GM18502 (cell line): ENCODE measurements around the gene KMT2D.
"Not testable (repeated sequence)": the region's sequence is repeated elsewhere in the genome, so short reads cannot be mapped to it uniquely, and the experiment has no call there.

ENCODE experiments used
- ATAC-seq: cut with Tn5 transposase; IDR thresholded peaks from one replicate; pipeline ENCODE4 v1.9.1; 2021; ENCODE audit warnings: mild to moderate bottlenecking; ENCODE audit not compliant: unreplicated experiment, poor library complexity

KMT2D gene

GRCh38 chr12:49088932-49089330 lies 28.3 kb upstream of the KMT2D start:
- ATAC-seq = no peak

- ATAC-seq = peak; percentile 86
Measured at GRCh38 chr12:49088150-49088931, 27.7 kb upstream of the KMT2D start.

DNA sequence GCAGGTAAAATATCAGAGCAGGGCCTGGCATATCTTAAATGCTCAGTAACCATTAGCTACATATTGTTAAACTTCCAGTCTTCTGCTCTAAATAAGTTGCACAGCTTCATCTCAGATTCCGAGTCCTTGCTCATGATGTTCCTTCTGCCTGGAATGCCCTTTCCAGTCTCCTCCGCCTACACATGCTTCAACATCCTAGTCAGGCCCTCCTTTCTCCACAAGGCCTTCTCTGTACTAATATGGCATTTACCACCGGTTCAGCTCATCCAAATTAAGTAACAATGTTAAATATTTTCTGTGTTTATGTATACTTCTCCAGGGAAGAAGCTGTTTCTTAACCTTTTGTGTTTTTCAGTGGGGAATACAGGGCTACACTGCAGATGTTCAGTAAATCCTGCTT lies 25.5 kb upstream of the KMT2D start:
- ATAC-seq = no peak

- no peak for ATAC-seq
Measured at GRCh38 chr12:49084438-49084837, 23.8 kb upstream of the KMT2D start.

GRCh38 chr12:49079793-49080192 lies 19.2 kb upstream of the KMT2D start:
- ATAC-seq = no peak

DNA sequence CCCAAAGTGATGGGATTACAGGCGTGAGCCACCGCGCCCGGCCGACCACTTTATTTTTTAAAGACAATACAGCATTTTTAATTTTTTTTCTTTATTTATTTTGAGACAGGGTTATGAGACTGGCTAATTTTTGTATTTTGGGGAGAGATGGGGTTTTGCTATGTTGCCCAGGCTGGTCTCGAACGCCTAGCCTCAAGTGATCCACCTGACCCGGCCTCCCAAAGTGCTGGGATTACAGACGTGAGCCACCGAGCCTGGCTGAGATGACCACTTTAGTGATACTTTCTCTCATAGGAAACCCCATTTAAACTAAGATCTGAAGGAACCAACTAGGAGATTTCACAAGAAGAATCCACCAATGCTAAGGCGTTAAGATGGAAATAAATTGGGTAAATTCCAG lies 10.4 kb upstream of the KMT2D start:
- no peak for ATAC-seq

- ATAC-seq = peak; percentile 99
Measured at GRCh38 chr12:49069507-49070346, 9.1 kb upstream of the KMT2D start, which contains the start of gene RHEBL1. TSS of gene RHEBL1 (minus strand) at chr12:49069979. CDS start at chr12:49069785, 194 bp downstream.

GRCh38 chr12:49068879-49069506 lies 8.4 kb upstream of the KMT2D start:
- no peak for ATAC-seq

GRCh38 chr12:49066120-49066519 lies 5.5 kb upstream of the KMT2D start:
- ATAC-seq = no peak

DNA sequence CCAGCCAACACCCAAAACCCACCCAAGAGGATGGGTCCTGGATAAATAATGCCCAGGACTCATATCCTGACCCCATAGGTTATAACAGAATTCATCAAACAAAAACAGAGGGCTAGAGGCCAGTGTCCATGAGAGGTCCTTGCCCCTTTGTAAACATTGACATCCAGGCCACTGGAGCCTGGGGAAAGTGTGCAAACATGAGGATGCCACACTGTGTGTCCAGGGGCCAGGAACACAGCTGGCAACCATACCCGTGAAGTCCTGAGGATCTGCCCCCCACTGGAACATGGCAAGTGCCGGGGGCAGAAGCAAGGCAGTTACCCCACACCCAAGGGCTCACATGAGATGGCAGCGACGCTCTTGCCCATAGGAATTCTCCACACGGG lies 4.2 kb upstream of the KMT2D start:
- no peak for ATAC-seq

- not testable (repeated sequence) for ATAC-seq
Measured at GRCh38 chr12:49061916-49062315, 1.3 kb upstream of the KMT2D start.

DNA sequence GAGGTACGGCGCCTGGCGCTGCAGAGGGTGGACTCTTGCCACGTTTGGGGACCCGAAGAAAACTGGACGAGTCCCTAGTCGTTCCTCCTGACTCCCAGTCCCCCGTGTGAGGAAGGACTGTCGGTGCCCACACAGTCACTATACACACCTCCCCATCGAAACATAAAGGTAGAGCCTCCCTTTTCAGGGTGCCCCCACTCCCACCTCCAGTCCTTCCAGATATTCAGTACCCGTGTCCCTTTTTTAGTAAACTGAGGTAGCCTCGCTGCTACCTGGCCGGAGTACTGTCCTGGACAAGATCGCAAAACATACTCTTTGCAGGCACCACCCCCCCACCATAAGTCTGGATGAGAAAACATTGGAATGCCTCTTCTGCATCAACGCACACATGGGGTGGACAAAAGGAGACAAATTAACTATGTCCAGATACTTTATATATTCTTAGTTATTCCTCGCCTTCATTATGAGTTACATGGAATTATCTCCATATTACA lies 610 bp upstream of the KMT2D start:
- ATAC-seq = no peak

DNA sequence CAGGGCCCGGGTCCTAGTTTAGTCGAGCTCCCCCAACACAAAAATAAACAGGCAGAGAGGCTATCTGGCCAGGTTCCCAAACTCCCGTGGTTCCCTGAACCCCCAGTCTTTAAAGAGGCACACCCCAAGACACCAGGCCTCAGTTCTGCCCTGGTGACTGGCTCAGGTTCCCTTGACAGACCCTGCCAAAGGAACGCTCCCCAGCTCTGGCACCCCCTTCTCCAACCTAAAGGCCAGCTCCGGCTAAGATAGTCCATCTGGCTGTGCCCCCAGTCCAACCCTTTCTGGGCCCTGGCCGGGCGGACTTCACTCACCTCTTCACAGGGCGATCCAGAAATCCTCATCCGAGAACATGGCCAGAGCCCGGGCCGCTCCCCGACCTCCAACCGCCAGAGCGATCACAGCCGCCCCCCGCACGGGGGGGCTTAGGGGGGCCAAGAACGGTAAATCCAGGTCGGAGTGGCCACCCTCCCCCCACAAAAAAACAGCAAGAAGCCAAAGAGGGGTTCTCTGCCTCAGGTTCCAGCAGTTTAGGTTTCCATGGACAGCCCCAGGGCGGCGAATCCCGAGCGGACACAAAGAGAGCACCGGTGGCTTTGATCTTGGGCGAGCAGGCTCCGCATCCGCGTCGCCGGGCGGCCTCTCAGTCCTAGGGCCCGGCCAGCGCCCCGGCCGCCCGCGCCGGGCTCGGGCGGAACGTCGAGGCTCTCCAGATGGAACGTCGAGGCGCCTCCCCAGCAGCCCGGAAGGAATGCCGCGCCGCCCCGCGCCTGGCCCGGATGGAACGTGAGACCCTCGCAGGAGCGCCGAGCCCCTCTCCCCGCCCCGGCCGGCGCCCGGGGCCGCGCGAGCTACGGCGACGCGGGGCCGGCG lies 1.1 kb downstream of the KMT2D start:
- peak; percentile 9 for ATAC-seq

- no peak for ATAC-seq
Measured at GRCh38 chr12:49059045-49059298, 1.6 kb downstream of the KMT2D start.

GRCh38 chr12:49058366-49059044 lies 2.1 kb downstream of the KMT2D start:
- no peak for ATAC-seq

GRCh38 chr12:49057888-49058287 lies 2.7 kb downstream of the KMT2D start:
- no peak for ATAC-seq

GRCh38 chr12:49055978-49056754 lies 4.4 kb downstream of the KMT2D start:
- peak; percentile 70 for ATAC-seq

DNA sequence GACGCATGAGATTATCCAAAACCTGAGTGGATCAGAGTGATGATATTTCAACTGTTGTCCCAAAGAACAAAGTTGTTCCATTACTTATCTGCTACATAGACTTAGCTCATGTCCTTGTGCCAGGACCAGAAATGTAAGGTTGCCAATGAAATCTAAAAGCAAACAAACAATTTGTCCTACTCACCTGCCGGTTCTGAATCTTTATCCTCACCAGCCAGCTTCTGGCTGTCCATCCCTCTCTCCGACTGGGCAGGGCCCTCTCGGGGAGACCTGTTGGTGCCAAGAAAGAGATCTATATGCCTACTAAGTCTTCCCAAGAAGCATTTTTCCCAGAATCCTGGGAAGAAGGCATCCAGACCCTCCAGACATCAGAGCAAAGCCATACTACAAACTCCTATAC lies 5.5 kb downstream of the KMT2D start:
- no peak for ATAC-seq

GRCh38 chr12:49054524-49054923 lies 6.1 kb downstream of the KMT2D start:
- no peak for ATAC-seq
